GM19328 (cell line): ENCODE data around the gene PON3.
"Not testable (repeated sequence)": the region's sequence is repeated elsewhere in the genome, so short reads cannot be mapped to it uniquely, and the experiment has no call there.

Source experiments
- ATAC-seq: cut with Tn5 transposase; IDR thresholded peaks from one replicate; pipeline ENCODE4 v1.9.1; 2021; ENCODE audit warnings: mild to moderate bottlenecking, moderate library complexity; ENCODE audit not compliant: unreplicated experiment

Gene PON3

GRCh38 chr7:95412075-95412474, 15.9 kb upstream of the PON3 start:
- no peak for ATAC-seq

GRCh38 chr7:95411666-95412065, 15.5 kb upstream of the PON3 start:
- no peak for ATAC-seq

GRCh38 chr7:95411036-95411435, 14.9 kb upstream of the PON3 start:
- ATAC-seq = no peak

- no peak for ATAC-seq
Measured at GRCh38 chr7:95407751-95408150, 11.6 kb upstream of the PON3 start.

- no peak for ATAC-seq
Measured at GRCh38 chr7:95405800-95406199, 9.6 kb upstream of the PON3 start.

GRCh38 chr7:95405208-95405607, 9.0 kb upstream of the PON3 start:
- no peak for ATAC-seq

- no peak for ATAC-seq
Measured at GRCh38 chr7:95404316-95404865, 8.2 kb upstream of the PON3 start.

GRCh38 chr7:95398155-95398940, 2.2 kb upstream of the PON3 start:
- no peak for ATAC-seq

GRCh38 chr7:95397381-95397780, 1.2 kb upstream of the PON3 start:
- no peak for ATAC-seq

GRCh38 chr7:95395755-95396135, 430 bp downstream of the PON3 start:
- no peak for ATAC-seq

GRCh38 chr7:95394370-95394769, 1.8 kb downstream of the PON3 start:
- no peak for ATAC-seq

GRCh38 chr7:95391761-95392160, 4.4 kb downstream of the PON3 start:
- ATAC-seq = no peak

- ATAC-seq = no peak
Measured at GRCh38 chr7:95389516-95389915, 6.7 kb downstream of the PON3 start.

- ATAC-seq = not testable (repeated sequence)
Measured at GRCh38 chr7:95379457-95379856, 16.7 kb downstream of the PON3 start.

GRCh38 chr7:95376632-95377400, 19.4 kb downstream of the PON3 start:
- no peak for ATAC-seq

GRCh38 chr7:95375591-95376257, 20.5 kb downstream of the PON3 start:
- ATAC-seq = no peak

- ATAC-seq = no peak
Measured at GRCh38 chr7:95373323-95373722, 22.9 kb downstream of the PON3 start.

GRCh38 chr7:95368235-95368634, 27.9 kb downstream of the PON3 start:
- ATAC-seq = no peak

- ATAC-seq = no peak
Measured at GRCh38 chr7:95367606-95368005, 28.6 kb downstream of the PON3 start.

GRCh38 chr7:95365151-95365550, 31.0 kb downstream of the PON3 start:
- no peak for ATAC-seq

- no peak for ATAC-seq
Measured at GRCh38 chr7:95357623-95358022, 38.6 kb downstream of the PON3 start.
